LNCaP clone FGC (cell line): ENCODE measurements around the gene SERGEF.

ENCODE experiments used
- DNase-seq: peaks from one replicate; pipeline ENCODE4 v3.0.0-alpha.2; 2011; ENCODE audit warnings: low read depth
- H3K4me3 ChIP-seq: 2 replicates; pipeline ENCODE4 v1.5.1; 2011; ENCODE audit warnings: mild to moderate bottlenecking, low read depth, low read length, control low read depth
- CTCF ChIP-seq: IDR thresholded peaks from 2 replicates; pipeline ENCODE4 v1.5.1; 2012; ENCODE audit warnings: mild to moderate bottlenecking; ENCODE audit not compliant: control insufficient read depth, insufficient read depth; ENCODE audit errors: extremely low read depth

The SERGEF gene

GRCh38 chr11:17798253-17798652, 214.6 kb downstream of the SERGEF start:
- H3K4me3 ChIP-seq: no peak overlapping the region
- TF ChIP-seq CTCF: no peak
- no peak for DNase-seq

- no peak for TF ChIP-seq CTCF
- no peak for DNase-seq
- H3K4me3 ChIP-seq: no peak overlapping the region
These were observed 216.7 kb downstream of the SERGEF start for GRCh38 chr11:17796154-17796553.

- TF ChIP-seq CTCF: no peak
- no peak overlapping the region for H3K4me3 ChIP-seq
- no peak for DNase-seq
These were observed 217.9 kb downstream of the SERGEF start for GRCh38 chr11:17794981-17795380.

GRCh38 chr11:17793642-17794170, 219.1 kb downstream of the SERGEF start:
- DNase-seq: no peak
- TF ChIP-seq CTCF: no peak

GRCh38 chr11:17792161-17792560, 220.7 kb downstream of the SERGEF start:
- no peak for TF ChIP-seq CTCF
- no peak for DNase-seq
- H3K4me3 ChIP-seq: no peak overlapping the region

More at GRCh38 chr11:17793642-17794170, 219.1 kb downstream of the SERGEF start:
- H3K4me3 ChIP-seq: no peak overlapping the region

- H3K4me3 ChIP-seq: no peak overlapping the region
These were observed 221.7 kb downstream of the SERGEF start for GRCh38 chr11:17791144-17791543.

More at GRCh38 chr11:17791144-17791543, 221.7 kb downstream of the SERGEF start:
- no peak for TF ChIP-seq CTCF
- DNase-seq: no peak
